ENCODE measurements around the gene BTBD7. TPM values are rescaled to one million over a fixed set of nuclear protein-coding genes. Genes with fewer than 3 reads are reported as not detected.

BTBD7 gene, protein sequence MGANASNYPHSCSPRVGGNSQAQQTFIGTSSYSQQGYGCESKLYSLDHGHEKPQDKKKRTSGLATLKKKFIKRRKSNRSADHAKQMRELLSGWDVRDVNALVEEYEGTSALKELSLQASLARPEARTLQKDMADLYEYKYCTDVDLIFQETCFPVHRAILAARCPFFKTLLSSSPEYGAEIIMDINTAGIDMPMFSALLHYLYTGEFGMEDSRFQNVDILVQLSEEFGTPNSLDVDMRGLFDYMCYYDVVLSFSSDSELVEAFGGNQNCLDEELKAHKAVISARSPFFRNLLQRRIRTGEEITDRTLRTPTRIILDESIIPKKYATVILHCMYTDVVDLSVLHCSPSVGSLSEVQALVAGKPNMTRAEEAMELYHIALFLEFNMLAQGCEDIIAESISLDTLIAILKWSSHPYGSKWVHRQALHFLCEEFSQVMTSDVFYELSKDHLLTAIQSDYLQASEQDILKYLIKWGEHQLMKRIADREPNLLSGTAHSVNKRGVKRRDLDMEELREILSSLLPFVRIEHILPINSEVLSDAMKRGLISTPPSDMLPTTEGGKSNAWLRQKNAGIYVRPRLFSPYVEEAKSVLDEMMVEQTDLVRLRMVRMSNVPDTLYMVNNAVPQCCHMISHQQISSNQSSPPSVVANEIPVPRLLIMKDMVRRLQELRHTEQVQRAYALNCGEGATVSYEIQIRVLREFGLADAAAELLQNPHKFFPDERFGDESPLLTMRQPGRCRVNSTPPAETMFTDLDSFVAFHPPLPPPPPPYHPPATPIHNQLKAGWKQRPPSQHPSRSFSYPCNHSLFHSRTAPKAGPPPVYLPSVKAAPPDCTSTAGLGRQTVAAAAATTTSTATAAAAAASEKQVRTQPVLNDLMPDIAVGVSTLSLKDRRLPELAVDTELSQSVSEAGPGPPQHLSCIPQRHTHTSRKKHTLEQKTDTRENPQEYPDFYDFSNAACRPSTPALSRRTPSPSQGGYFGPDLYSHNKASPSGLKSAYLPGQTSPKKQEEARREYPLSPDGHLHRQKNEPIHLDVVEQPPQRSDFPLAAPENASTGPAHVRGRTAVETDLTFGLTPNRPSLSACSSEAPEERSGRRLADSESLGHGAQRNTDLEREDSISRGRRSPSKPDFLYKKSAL
- 15.9 and 16.5 TPM in 2 replicates for total RNA-seq (2014; rRNA removed; shearing (Covaris generic))

DNA sequence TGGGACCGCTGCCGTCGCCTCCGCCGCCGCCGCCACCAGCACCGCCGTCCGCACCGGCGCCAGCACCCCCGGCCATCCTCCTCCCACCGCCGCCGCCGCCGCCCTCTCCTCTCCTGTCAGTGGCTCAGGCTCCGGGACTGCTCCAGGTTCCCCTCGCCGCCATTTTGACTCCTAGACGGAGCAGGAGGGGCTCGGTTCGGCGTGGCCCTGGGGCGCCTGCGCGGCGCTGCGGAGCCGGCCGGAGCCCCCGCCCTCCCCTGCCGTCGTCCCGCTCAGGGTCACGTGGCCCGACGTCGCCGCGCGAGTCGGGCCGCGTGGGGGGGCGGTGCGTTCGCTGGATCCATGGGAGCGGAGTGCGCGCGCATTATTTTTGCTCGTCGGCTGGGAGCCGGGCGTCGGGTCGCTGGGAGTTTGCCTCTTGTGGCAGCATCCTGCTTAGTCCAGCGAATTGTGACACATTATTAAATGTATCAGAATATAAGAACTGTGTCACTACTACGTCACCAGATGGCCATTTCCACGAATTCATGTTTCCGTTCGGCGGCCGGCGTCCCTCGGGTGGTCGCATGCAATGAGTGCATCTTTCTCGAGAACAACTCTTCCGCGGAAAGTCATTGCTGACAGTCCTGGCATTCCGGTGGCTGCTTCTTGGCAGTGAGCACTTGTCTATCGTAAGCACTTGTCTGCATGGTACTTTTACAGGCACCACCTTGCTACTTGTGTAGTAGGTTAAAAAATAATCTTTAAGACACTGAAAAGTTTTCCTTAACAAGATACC, at the start of gene BTBD7:
Gene BTBD7 (minus strand): TSS at position 184 of the 778 bp plus-strand sequence. CDS start 36,985 bp downstream, outside the sequence.
- DNase-seq (ENCODE audit: low read depth): peak; percentile 99

- no peak for DNase-seq (ENCODE audit: low read depth)
These were observed 48.8 kb upstream of the BTBD7 start for GRCh38 chr14:93381644-93382043.

GRCh38 chr14:93379831-93380230, 47.0 kb upstream of the BTBD7 start:
- DNase-seq (ENCODE audit: low read depth): no peak

DNA sequence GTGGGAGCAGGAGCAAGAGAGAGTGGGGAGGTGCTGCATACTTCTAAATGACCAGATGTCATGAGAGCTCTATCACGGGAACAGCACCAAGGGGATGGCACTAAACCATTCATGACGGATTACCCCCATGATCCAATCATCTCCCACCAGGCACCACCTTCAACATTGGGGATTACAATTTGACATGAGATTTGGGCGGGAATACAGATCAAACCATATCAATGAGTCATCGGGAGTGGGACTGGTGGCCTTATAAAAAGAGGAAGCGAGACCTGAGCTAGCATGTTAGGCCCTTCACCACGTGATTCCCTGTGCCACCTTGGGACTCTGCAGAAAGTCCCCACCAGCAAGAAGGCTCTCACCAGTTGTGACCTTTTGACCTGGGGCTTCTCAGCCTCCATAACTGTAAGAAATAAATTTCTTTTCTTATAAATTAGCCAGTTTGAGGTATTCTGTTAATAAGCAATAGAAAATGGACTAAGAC, 42.9 kb upstream of the BTBD7 start:
- DNase-seq (ENCODE audit: low read depth): no peak

DNA sequence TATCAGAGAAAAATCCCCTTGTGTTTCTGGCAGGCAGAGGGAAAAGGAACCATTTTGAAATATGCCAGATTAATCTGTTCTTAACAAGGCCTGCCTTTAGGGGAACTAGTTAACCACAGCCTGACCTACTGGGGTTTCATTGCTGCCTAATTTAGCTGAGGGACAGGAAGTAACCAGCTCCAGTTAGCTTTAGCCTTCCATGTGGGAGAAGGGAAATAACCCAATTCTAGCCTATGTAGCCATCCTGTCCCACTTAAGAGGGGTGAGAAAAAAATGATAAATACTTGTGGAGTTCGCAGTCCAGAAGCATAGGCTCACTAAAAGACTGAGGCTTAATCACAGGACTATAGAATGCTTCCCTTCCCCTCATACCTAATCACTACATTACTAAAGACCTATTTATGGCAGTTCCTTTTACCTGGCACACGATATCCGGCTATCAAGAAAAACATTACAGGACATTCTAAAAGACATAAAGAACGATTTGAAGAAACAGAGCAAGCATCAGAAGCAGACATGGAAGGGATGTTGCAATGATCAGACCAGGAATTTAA, 37.0 kb upstream of the BTBD7 start:
- DNase-seq (ENCODE audit: low read depth): no peak

GRCh38 chr14:93368996-93369712, 36.3 kb upstream of the BTBD7 start:
- DNase-seq (ENCODE audit: low read depth): no peak

DNA sequence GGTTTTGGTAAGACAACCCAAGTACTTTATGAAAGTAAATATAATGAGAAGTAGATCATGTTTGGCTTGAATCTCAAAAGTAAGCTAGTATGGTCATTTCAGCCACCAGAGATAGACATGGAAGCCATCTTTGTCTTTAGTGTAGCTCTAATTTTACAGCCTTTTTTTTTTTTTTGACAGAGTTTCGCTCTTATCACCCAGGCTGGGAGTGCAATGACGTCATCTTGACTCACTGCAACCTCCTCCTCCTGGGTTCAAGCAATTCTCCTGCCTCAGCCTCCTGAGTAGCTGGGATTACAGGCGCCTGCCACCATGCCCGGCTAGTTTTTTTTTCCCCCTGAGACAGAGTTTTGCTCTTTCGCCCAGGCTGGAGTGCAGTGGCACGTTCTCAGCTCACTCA, 22.0 kb upstream of the BTBD7 start:
- DNase-seq (ENCODE audit: low read depth): peak; percentile 52

GRCh38 chr14:93348292-93348691, 15.5 kb upstream of the BTBD7 start:
- no peak for DNase-seq (ENCODE audit: low read depth)

GRCh38 chr14:93347850-93348249, 15.0 kb upstream of the BTBD7 start:
- no peak for DNase-seq (ENCODE audit: low read depth)

GRCh38 chr14:93346926-93347721, 14.3 kb upstream of the BTBD7 start, which contains the start of gene COX8C:
Gene COX8C, plus strand, starts transcription at chr14:93347182. Its CDS starts 87 bp downstream, at chr14:93347269.
- no peak for DNase-seq (ENCODE audit: low read depth)

GRCh38 chr14:93343797-93344196, 11.0 kb upstream of the BTBD7 start:
- no peak for DNase-seq (ENCODE audit: low read depth)

- DNase-seq (ENCODE audit: low read depth): no peak
These were observed 10.4 kb upstream of the BTBD7 start for GRCh38 chr14:93343266-93343665.

DNA sequence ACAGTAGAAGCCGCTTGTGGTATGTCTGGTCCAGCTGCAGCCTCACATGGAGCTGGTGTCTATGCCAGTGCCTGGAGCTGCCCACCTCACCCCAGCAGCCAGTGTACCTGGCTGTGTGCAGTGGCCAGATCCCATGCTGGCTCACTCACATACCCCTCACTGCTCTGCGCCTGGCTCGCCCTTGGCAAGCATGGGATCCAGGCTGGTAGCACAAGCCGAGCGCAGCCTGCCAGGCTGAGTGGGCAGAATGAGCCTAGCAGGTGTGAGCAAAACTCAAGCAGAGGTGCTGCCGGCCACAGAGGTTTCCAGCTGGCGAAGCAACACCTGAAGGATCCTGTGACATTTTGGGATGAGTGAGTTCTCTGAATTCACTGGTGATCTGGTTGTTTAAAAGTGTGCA, 5.0 kb upstream of the BTBD7 start:
- DNase-seq (ENCODE audit: low read depth): no peak

GRCh38 chr14:93337143-93337753, 4.4 kb upstream of the BTBD7 start:
- no peak for DNase-seq (ENCODE audit: low read depth)

- no peak for DNase-seq (ENCODE audit: low read depth)
These were observed 831 bp upstream of the BTBD7 start for GRCh38 chr14:93333631-93334103.

DNA sequence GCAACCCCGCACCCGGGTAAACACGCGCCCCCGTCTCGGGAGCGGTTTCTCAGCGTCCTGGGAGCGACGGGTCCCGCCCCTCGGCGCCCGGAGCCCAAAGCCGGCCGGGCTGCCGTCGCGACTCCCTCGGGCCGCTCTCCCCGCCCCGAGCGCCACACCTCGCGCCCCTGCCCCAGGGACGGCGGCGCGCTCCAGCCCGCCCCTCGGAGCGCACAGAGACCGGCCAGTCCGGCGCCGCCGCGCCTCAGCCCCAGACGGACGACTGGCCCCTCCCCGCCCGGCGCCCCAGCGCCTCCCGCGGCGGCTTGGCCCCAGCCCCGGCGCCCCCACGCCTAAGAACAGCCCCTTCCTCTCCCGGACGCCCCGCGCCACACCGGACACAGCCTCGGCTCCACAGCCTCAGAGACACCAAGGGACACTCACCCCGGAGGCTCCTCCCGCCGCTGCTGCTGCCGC, 411 bp downstream of the BTBD7 start:
- DNase-seq (ENCODE audit: low read depth): peak; percentile 67

- no peak for DNase-seq (ENCODE audit: low read depth)
These were observed 974 bp downstream of the BTBD7 start for GRCh38 chr14:93331728-93332396.

Data from Daoy (cell line).